K562 (cell line): Measurements from ENCODE around the gene NUMB. TPM values are rescaled to one million over a fixed set of nuclear protein-coding genes. Genes with fewer than 3 reads are reported as not detected.

Experiments
- ATAC-seq: fragments of 200-7000 bp; cut with Tn5 transposase; 3 replicates; pipeline ENCODE4 v1.9.1; 2020; ENCODE audit warnings: moderate library complexity
- BruUV-seq: library from RNA; stranded (reverse); fragments of 400-500 nt; replicated peaks from 2 replicates; lab custom pipeline; 2021; lab: Mats Ljungman, UMichigan
- CTCF ChIA-PET: fragments of 300-600 bp; formaldehyde crosslinking; extraction: SDS; loops from one replicate; lab custom pipeline; 2021; ENCODE audit warnings: low intra/inter-chr PET ratio; lab: Yijun Ruan, JAX
- POLR2A ChIA-PET: fragments of 300-600, 350-650 bp; sonication (Branson Sonifier 250); formaldehyde crosslinking; extraction: SDS; loops from one replicate; lab custom pipeline; 2021; ENCODE audit warnings: antibody characterized with exemption, inconsistent platforms; lab: Yijun Ruan, JAX
- DNase-seq, 4 experiments: peaks; one replicate each; pipeline versions ENCODE4 v3.0.0 to v3.0.0-alpha.2; 2011 to 2018; ENCODE audit warnings: low spot score in 3 of 4, mixed read lengths in 3 of 4; ENCODE audit errors: extremely low read depth in 1 of 4
- FAIRE-seq: peaks from 2 replicates; lab custom pipeline; 2011; peaks lifted over from hg19 to GRCh38; lab: Jason Lieb, UNC
- H2AFZ ChIP-seq: 2 replicates; pipeline ENCODE4 v1.6.0; 2011; ENCODE audit warnings: low read depth, low read length, control low read depth, inconsistent platforms
- H3K27ac ChIP-seq: fragments of 200-600 bp; 3 replicates; pipeline ENCODE4 v1.8.0; 2011; ENCODE audit warnings: low read depth, mild to moderate bottlenecking, control low read depth, inconsistent platforms, low read length, moderate library complexity, mixed read lengths; ENCODE audit errors: extremely low read depth
- H3K27me3 ChIP-seq, 2 experiments: fragments of 300-600 bp in 1 of 2; 2 replicates in 1 of 2; 3 replicates in 1 of 2; pipeline versions ENCODE4 v1.6.0 to v1.8.0; 2011; ENCODE audit warnings: inconsistent platforms in 2 of 2, low read length in 2 of 2, mild to moderate bottlenecking in 1 of 2, mixed read lengths in 1 of 2, moderate library complexity in 1 of 2; ENCODE audit not compliant: control insufficient read depth in 2 of 2, insufficient read depth in 2 of 2
- H3K36me3 ChIP-seq: fragments of 300-600 bp; 3 replicates; pipeline ENCODE4 v1.8.0; 2011; ENCODE audit warnings: mild to moderate bottlenecking, low read length, inconsistent platforms; ENCODE audit not compliant: control insufficient read depth, insufficient read depth
- H3K4me1 ChIP-seq, 2 experiments: fragments of 200-600 bp in 1 of 2; replicated peaks in 1 of 2; 2 replicates in 1 of 2; 3 replicates in 1 of 2; pipeline versions ENCODE4 v1.5.1 to v1.8.0; 2011; ENCODE audit warnings: inconsistent platforms in 2 of 2, low read length in 2 of 2, mild to moderate bottlenecking in 1 of 2, mixed read lengths in 1 of 2, moderate library complexity in 1 of 2; ENCODE audit not compliant: control insufficient read depth in 2 of 2, insufficient read depth in 2 of 2
- H3K4me2 ChIP-seq: 2 replicates; pipeline ENCODE4 v1.6.1; 2011; ENCODE audit warnings: low read length, control low read depth, inconsistent platforms, mixed read lengths; ENCODE audit not compliant: insufficient read depth
- H3K4me3 ChIP-seq: fragments of 200-600 bp; sonication (generic), shearing (Covaris generic); 2 replicates; pipeline ENCODE4 v1.5.1; 2016; ENCODE audit warnings: control low read depth, inconsistent platforms
- H3K79me2 ChIP-seq: fragments of 200-600 bp; 3 replicates; pipeline ENCODE4 v1.8.0; 2011; ENCODE audit warnings: low read length, inconsistent platforms; ENCODE audit not compliant: control insufficient read depth, insufficient read depth
- H3K9ac ChIP-seq, 2 experiments: 2 replicates each; pipeline versions ENCODE4 v1.6.0 to v1.6.1; 2011; ENCODE audit warnings: low read depth in 2 of 2, low read length in 2 of 2, control low read depth in 1 of 2, inconsistent platforms in 1 of 2, mild to moderate bottlenecking in 1 of 2, mixed read lengths in 1 of 2; ENCODE audit not compliant: insufficient read depth in 1 of 2
- H3K9me1 ChIP-seq: one replicate; pipeline ENCODE4 v1.6.0; 2011; ENCODE audit warnings: inconsistent platforms, mild to moderate bottlenecking, low read length, moderate library complexity; ENCODE audit not compliant: control insufficient read depth, insufficient read depth
- H3K9me3 ChIP-seq: replicated peaks from 2 replicates; pipeline ENCODE4 v1.5.1; 2011; ENCODE audit warnings: low read depth, low read length, inconsistent platforms; ENCODE audit not compliant: control insufficient read depth, insufficient read depth
- H4K20me1 ChIP-seq: replicated peaks from 2 replicates; pipeline ENCODE4 v1.6.1; 2011; ENCODE audit warnings: low read length, inconsistent platforms, mixed read lengths; ENCODE audit not compliant: control insufficient read depth, insufficient read depth
- CBFA2T3 ChIP-seq: fragments of 450-650 bp; IDR thresholded peaks from 2 replicates; pipeline ENCODE4 v1.6.1; 2017
- ERF ChIP-seq: fragments of 450-650 bp; formaldehyde crosslinking; IDR thresholded peaks from 2 replicates; pipeline ENCODE4 v1.4.0; 2020; ENCODE audit warnings: mild to moderate bottlenecking, mixed read lengths
- EWSR1 ChIP-seq: fragments of 450-650 bp; IDR thresholded peaks from 2 replicates; pipeline ENCODE4 v1.6.1; 2018; ENCODE audit warnings: borderline replicate concordance, mild to moderate bottlenecking, low read depth, moderate library complexity; ENCODE audit not compliant: partially characterized antibody
- HSF4 ChIP-seq: fragments of 250-450 bp; sonication (Bioruptor Pico); IDR thresholded peaks from 2 replicates; pipeline ENCODE4 v2.1.2; 2022; ENCODE audit warnings: mild to moderate bottlenecking, moderate library complexity, borderline replicate concordance
- LEF1 ChIP-seq: fragments of 450-650 bp; IDR thresholded peaks from 2 replicates; pipeline ENCODE4 v1.6.1; 2016; ENCODE audit warnings: mild to moderate bottlenecking
- MAFF ChIP-seq: IDR thresholded peaks from 2 replicates; pipeline ENCODE4 v1.6.1; 2012; ENCODE audit warnings: low read length, improper control_type of control experiment
- NELFE ChIP-seq: IDR thresholded peaks from 2 replicates; pipeline ENCODE4 v1.6.1; 2011; ENCODE audit warnings: mild to moderate bottlenecking; ENCODE audit not compliant: insufficient read depth, insufficient read length
- NR2C1 ChIP-seq, 2 experiments: fragments of 450-650 bp; IDR thresholded peaks; 2 replicates each; pipeline ENCODE4 v1.6.1; 2017; ENCODE audit warnings: mild to moderate bottlenecking in 2 of 2, antibody characterized with exemption in 1 of 2, inconsistent platforms in 1 of 2, missing compliant biosample characterization in 1 of 2, missing genetic modification characterization in 1 of 2
- POLR2G ChIP-seq: fragments of 200-400 bp; formaldehyde crosslinking; IDR thresholded peaks from 2 replicates; pipeline ENCODE4 v1.6.1; 2017; ENCODE audit warnings: low read depth, mild to moderate bottlenecking, antibody characterized with exemption, low read length, moderate library complexity
- PPARD ChIP-seq: fragments of 250-450 bp; sonication (Bioruptor Pico); IDR thresholded peaks from 2 replicates; pipeline ENCODE4 v1.8.0; 2022; ENCODE audit warnings: inconsistent platforms, mild to moderate bottlenecking, moderate library complexity
- PTRF ChIP-seq: fragments of 450-650 bp; IDR thresholded peaks from 2 replicates; pipeline ENCODE4 v1.6.1; 2016; ENCODE audit warnings: mild to moderate bottlenecking, missing genetic modification characterization, missing compliant biosample characterization
- RFX1 ChIP-seq: fragments of 450-650 bp; IDR thresholded peaks from 2 replicates; pipeline ENCODE4 v1.6.1; 2016; ENCODE audit warnings: mild to moderate bottlenecking, moderate library complexity
- TCF7L2 ChIP-seq: fragments of 150-350 bp; IDR thresholded peaks from 2 replicates; pipeline ENCODE4 v1.6.1; 2016; ENCODE audit warnings: low read depth, mild to moderate bottlenecking, low read length, moderate library complexity
- ZFX ChIP-seq: sonication (generic); formaldehyde crosslinking; IDR thresholded peaks from 2 replicates; pipeline ENCODE4 v1.8.0; 2022; ENCODE audit warnings: mild to moderate bottlenecking, missing genetic modification reagents, moderate library complexity
- ZNF263 ChIP-seq: sonication (generic); formaldehyde crosslinking; IDR thresholded peaks from 2 replicates; pipeline ENCODE4 v1.8.0; 2022; ENCODE audit warnings: mild to moderate bottlenecking, missing genetic modification reagents, borderline replicate concordance
- ZNF282 ChIP-seq: sonication (generic); formaldehyde crosslinking; IDR thresholded peaks from 2 replicates; pipeline ENCODE4 v1.8.1; 2023; ENCODE audit warnings: missing genetic modification reagents
- WGBS: fragments of 100-300 bp; shearing (Covaris generic); methylation state at CpG from one replicate; pipeline ENCODE4 v1.1.6; 2016; ENCODE audit warnings: low coverage, mixed read lengths; ENCODE audit not compliant: insufficient coverage; ENCODE audit errors: missing lambda C conversion rate; 5-methylcytosine and 5-hydroxymethylcytosine counted together
- in situ Hi-C: fragments of 300-500 bp; cut with MboI; formaldehyde crosslinking; loops from 4 replicates; pipeline ENCODE4 v1.15.0; 2018; ENCODE audit warnings: inconsistent platforms, mixed read lengths
- intact Hi-C: fragments of 100-400 bp; cut with micrococcal nuclease; formaldehyde crosslinking; loops from 2 replicates; pipeline ENCODE4 v1.14.2; 2022
- polyA plus RNA-seq, 8 experiments: library from polyadenylated mRNA; depleted of rRNA in 4 of 8; stranded (reverse) in 5 of 8; unstranded in 3 of 8; fragments of >200 nt; fragmentation: Nextera tagmentation in 2 of 8; fragmentation: Illumina TruSeq in 1 of 8; extraction: Ambion mirVana in 2 of 8; extraction: Trizol in 1 of 8; gene quantifications; 2 replicates each; pipeline versions ENCODE4 v1.2.1 to v1.2.3, GENCODE V29; 2011 to 2014; ENCODE audit warnings: inconsistent platforms in 1 of 8, missing spikeins in 1 of 8
- total RNA-seq, 7 experiments: library from RNA; depleted of rRNA in 6 of 7; stranded (reverse); fragments of >200 nt in 6 of 7; fragmentation: Illumina TruSeq in 2 of 7; extraction: Trizol in 2 of 7; gene quantifications; 2 replicates each; pipeline versions ENCODE4 v1.2.1 to v1.2.3, GENCODE V29; 2011 to 2021; ENCODE audit warnings: low replicate concordance in 1 of 7
- TF ChIP-seq, protein P1 (sequence below): sonication (generic); formaldehyde crosslinking; IDR thresholded peaks from 2 replicates; pipeline ENCODE4 v1.5.0; 2020; ENCODE audit warnings: missing genetic modification reagents

The NUMB gene
- total and polyA plus RNA-seq, 9 of the 15 experiments (the other 6 are each of a cell fraction or from before 2014, with no cell fraction given), result 13.5 to 54.0 (median 32.3) TPM

DNA sequence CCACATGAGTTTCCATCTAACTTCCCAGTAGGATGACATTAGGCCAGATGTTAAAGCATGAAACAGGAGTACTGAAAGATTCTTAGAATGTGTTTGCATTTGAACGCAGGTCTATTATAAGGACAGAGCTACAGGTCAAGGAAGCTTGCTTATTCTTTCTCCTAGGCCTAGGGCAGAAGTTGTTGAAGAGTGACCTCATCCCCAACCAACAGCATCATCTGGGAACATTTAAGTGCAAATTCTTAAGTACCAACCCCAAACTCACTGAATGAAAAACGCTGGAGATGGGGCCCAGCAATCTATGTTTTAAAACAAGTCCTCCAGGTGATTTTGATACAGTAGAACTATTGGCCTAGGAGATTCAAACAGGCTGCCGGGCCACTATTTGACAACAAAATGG, 168.6 kb downstream of the NUMB start:
- CTCF ChIA-PET, result no interaction called here
- 62% methylated on average over 3 of the region's 3 CpGs for WGBS
- H2AFZ ChIP-seq, result no peak overlapping the region

More for the DNA sequence above, 168.6 kb downstream of the NUMB start:
- Histone ChIP-seq H3K4me2 (no peak overlapping the region), H3K36me3 (peaks cover 27% of the 10 kb centered on the region; the same call in 2 of the 3 replicates), H3K4me3 (no peak overlapping the region), H3K9me3 (no peaks in the 10 kb centered on the region)
- no TSS peak for BruUV-seq
- ATAC-seq, result no peak
- TF ChIP-seq CBFA2T3 (no peak), ZNF263 (CRISPR knock-in tag) (no peak), NR2C1 (IDR thresholded peaks at IDR 0.05) (no peak), NR2C1 (tag; IDR thresholded peaks at IDR 0.05) (no peak), PTRF (tag) (no peak), PPARD (CRISPR knock-in tag) (no peak), LEF1 (no peak), RFX1 (no peak), ZFX (CRISPR knock-in tag) (no peak), ERF (no peak), TCF7L2 (no peak), POLR2G (no peak), NELFE (no peak), HSF4 (CRISPR knock-in tag) (no peak), EWSR1 (no peak), ZNF282 (CRISPR knock-in tag) (no peak), MAFF (no peak)
- TF ChIP-seq, protein P1, sequence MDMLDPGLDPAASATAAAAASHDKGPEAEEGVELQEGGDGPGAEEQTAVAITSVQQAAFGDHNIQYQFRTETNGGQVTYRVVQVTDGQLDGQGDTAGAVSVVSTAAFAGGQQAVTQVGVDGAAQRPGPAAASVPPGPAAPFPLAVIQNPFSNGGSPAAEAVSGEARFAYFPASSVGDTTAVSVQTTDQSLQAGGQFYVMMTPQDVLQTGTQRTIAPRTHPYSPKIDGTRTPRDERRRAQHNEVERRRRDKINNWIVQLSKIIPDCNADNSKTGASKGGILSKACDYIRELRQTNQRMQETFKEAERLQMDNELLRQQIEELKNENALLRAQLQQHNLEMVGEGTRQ, result no peak
- TF ChIP-seq, all 486 proteins: peak for 0
- Histone ChIP-seq H3K9me1 (no peaks in the 10 kb centered on the region), H3K4me1 (no peaks in the 10 kb centered on the region), H3K27ac (no peak overlapping the region), H3K27me3 (no peaks in the 10 kb centered on the region), H4K20me1 (no peaks in the 10 kb centered on the region), H3K9ac (no peak overlapping the region), H3K79me2 (no peaks in the 10 kb centered on the region)
- POLR2A ChIA-PET, result interaction anchor here (1.3 kb wide), 1 partner anchor 34 kb away, joined by 3 read pairs; no protein-coding TSS in a partner anchor
- in situ Hi-C loops (no loop called here), intact Hi-C loops (no loop called here)
- DNase-seq, result no peak
- FAIRE-seq, result no peak
